Right lobe of liver (tissue), 6 donors: ENCODE results near the gene ESM1. TPM values are rescaled to one million over a fixed set of nuclear protein-coding genes. Genes with fewer than 3 reads are reported as not detected.
"Not testable (repeated sequence)": the region's sequence is repeated elsewhere in the genome, so short reads cannot be mapped to it uniquely, and the experiment has no call there.

Experiments used
- ATAC-seq, 4 donors: fragments of 200-7000 bp; cut with Tn5 transposase; one replicate each; pipeline ENCODE4 v1.9.1; 2020; ENCODE audit warnings: mild to moderate bottlenecking in 4 of 4, moderate library complexity in 4 of 4
- DNase-seq, 3 donors: peaks; one replicate each; pipeline ENCODE4 v3.0.0-alpha.2; 2020
- H3K27ac ChIP-seq, 3 donors: fragments of 200-600 bp; one replicate each; pipeline ENCODE4 v1.8.0; 2022
- H3K27me3 ChIP-seq, 2 donors: fragments of 200-600 bp; one replicate each; pipeline ENCODE4 v1.8.0; 2022
- H3K36me3 ChIP-seq, 4 donors: fragments of 200-600 bp; sonication (generic) in 1 of 4; one replicate each; pipeline versions ENCODE4 v1.5.1 to v1.8.0; 2017 to 2022; ENCODE audit warnings: control low read depth in 1 of 4
- H3K4me1 ChIP-seq, 4 donors: fragments of 200-600 bp; sonication (generic) in 1 of 4; one replicate each; pipeline versions ENCODE4 v1.5.1 to v1.8.0; 2017 to 2022; ENCODE audit warnings: control low read depth in 1 of 4
- H3K4me3 ChIP-seq, 3 donors: fragments of 200-600 bp; one replicate each; pipeline ENCODE4 v1.8.0; 2022
- H3K9me3 ChIP-seq, 4 donors: fragments of 200-600 bp; sonication (generic) in 1 of 4; one replicate each; pipeline versions ENCODE4 v1.5.1 to v1.8.0; 2017 to 2022; ENCODE audit warnings: control low read depth in 1 of 4
- CTCF ChIP-seq, 4 donors: fragments of 200-600 bp in 3 of 4; fragments of 450-650 bp in 1 of 4; IDR thresholded peaks; one replicate each; pipeline versions ENCODE4 v1.5.1 to v1.8.0; 2016 to 2022; ENCODE audit warnings: antibody characterized with exemption in 4 of 4, mild to moderate bottlenecking in 2 of 4
- POLR2A ChIP-seq: fragments of 450-650 bp; IDR thresholded peaks from one replicate; pipeline ENCODE4 v1.6.1; 2017; ENCODE audit warnings: antibody characterized with exemption, mild to moderate bottlenecking
- WGBS: methylation state at CpG from one replicate; pipeline ENCODE4 v1.1.6; 2018; ENCODE audit warnings: low coverage, low lambda C conversion rate; ENCODE audit not compliant: insufficient coverage; ENCODE audit errors: missing lambda C conversion rate; 5-methylcytosine and 5-hydroxymethylcytosine counted together
- intact Hi-C, 2 donors: fragments of 100-400 bp; cut with DNase I; formaldehyde crosslinking; loops; one replicate each; pipeline versions ENCODE4 v1.11.2 to v1.14.1; 2022
- total RNA-seq, 6 experiments: library from RNA; depleted of rRNA in 2 of 6; stranded (reverse); fragments of >200 nt in 2 of 6; fragmentation: NEBNext Ultra II Directional in 3 of 6; extraction: Animal tissue kit (Norgen Biotek cat#: 25700) in 3 of 6; gene quantifications; one replicate each; pipeline versions ENCODE4 v1.1.0 to v1.2.4, GENCODE V29; 2016 to 2023
- donor health status: DM: no; HTN: yes; CAD: no.
- donor health status: DM: no; HTN: no; CAD: no.
- donor health status: DM: no; HTN: no; CAD: no.
- donor health status: DM: no; HTN: yes; CAD: no.
- donor health status: DM: no; HTN: yes; CAD: no.

The ESM1 gene
- total RNA-seq, 6 experiments from 2014 or later: 0.24 to 2.6 (median 0.31) TPM; not detected in 2

GRCh38 chr5:55030220-55030619, 44.8 kb upstream of the ESM1 start:
- no peak overlapping the region for H3K27ac ChIP-seq
- TF ChIP-seq POLR2A (no peak), CTCF (IDR thresholded peaks at IDR 0.05) (no peak)
- H3K9me3 ChIP-seq: no peaks in the 10 kb centered on the region
- H3K4me1 ChIP-seq: no peaks in the 10 kb centered on the region
- no peaks in the 10 kb centered on the region for H3K27me3 ChIP-seq
- H3K36me3 ChIP-seq: no peaks in the 10 kb centered on the region
- intact Hi-C loops: no loop called here
- no peak overlapping the region for H3K4me3 ChIP-seq
- no peak for ATAC-seq
- 76% methylated on average over 2 of the region's 2 CpGs for WGBS
- DNase-seq: no peak

- Histone ChIP-seq H3K4me3 (no peak overlapping the region), H3K4me1 (no peaks in the 10 kb centered on the region), H3K27ac (no peak overlapping the region), H3K9me3 (no peaks in the 10 kb centered on the region), H3K36me3 (no peaks in the 10 kb centered on the region), H3K27me3 (no peaks in the 10 kb centered on the region)
- no peak for ATAC-seq
- DNase-seq: no peak
- WGBS: 50% methylated on average over 2 of the region's 3 CpGs
- intact Hi-C loops: no loop called here
- TF ChIP-seq POLR2A (no peak), CTCF (IDR thresholded peaks at IDR 0.05) (no peak)
Measured at GRCh38 chr5:55027595-55027994, 42.2 kb upstream of the ESM1 start.

GRCh38 chr5:55022450-55022849, 37.1 kb upstream of the ESM1 start:
- WGBS: 60% methylated on average over 2 of the region's 2 CpGs
- no peak for TF ChIP-seq POLR2A
- TF ChIP-seq CTCF (IDR thresholded peaks at IDR 0.05): no peak

GRCh38 chr5:55021821-55022220, 36.4 kb upstream of the ESM1 start:
- ATAC-seq: no peak
- no peak for DNase-seq
- no peak overlapping the region for H3K27ac ChIP-seq
- no peak overlapping the region for H3K4me3 ChIP-seq
- H3K27me3 ChIP-seq: no peaks in the 10 kb centered on the region
- no peaks in the 10 kb centered on the region for H3K36me3 ChIP-seq
- no peaks in the 10 kb centered on the region for H3K4me1 ChIP-seq
- no peaks in the 10 kb centered on the region for H3K9me3 ChIP-seq
- no peak for TF ChIP-seq CTCF (IDR thresholded peaks at IDR 0.05)
- no peak for TF ChIP-seq POLR2A
- WGBS: 76% methylated on average over 3 of the region's 4 CpGs
- intact Hi-C loops: no loop called here

More at GRCh38 chr5:55022450-55022849, 37.1 kb upstream of the ESM1 start:
- Histone ChIP-seq H3K4me1 (no peaks in the 10 kb centered on the region), H3K9me3 (no peaks in the 10 kb centered on the region), H3K27ac (no peak overlapping the region), H3K4me3 (no peak overlapping the region), H3K27me3 (no peaks in the 10 kb centered on the region), H3K36me3 (no peaks in the 10 kb centered on the region)
- DNase-seq: no peak
- intact Hi-C loops: no loop called here
- no peak for ATAC-seq

GRCh38 chr5:55021410-55021809, 36.0 kb upstream of the ESM1 start:
- no peaks in the 10 kb centered on the region for H3K36me3 ChIP-seq
- H3K27ac ChIP-seq: no peak overlapping the region
- no peaks in the 10 kb centered on the region for H3K4me1 ChIP-seq
- H3K4me3 ChIP-seq: no peak overlapping the region
- H3K27me3 ChIP-seq: no peaks in the 10 kb centered on the region
- 57% methylated on average over 4 of the region's 6 CpGs for WGBS
- no peak for DNase-seq
- no peak for TF ChIP-seq CTCF (IDR thresholded peaks at IDR 0.05)
- no peak for TF ChIP-seq POLR2A
- H3K9me3 ChIP-seq: no peaks in the 10 kb centered on the region
- intact Hi-C loops: no loop called here
- peak in 1 of 4 donors; percentile 25 for ATAC-seq

- WGBS: 80% methylated on average over 1 of the region's 1 CpG
Measured at GRCh38 chr5:55010149-55010548, 24.8 kb upstream of the ESM1 start.

More at GRCh38 chr5:55010149-55010548, 24.8 kb upstream of the ESM1 start:
- ATAC-seq, H3K27me3 ChIP-seq, H3K9me3 ChIP-seq, H3K36me3 ChIP-seq, H3K4me1 ChIP-seq, DNase-seq, intact Hi-C loops, H3K27ac ChIP-seq, H3K4me3 ChIP-seq: not testable (repeated sequence)
